Naive B cell (primary cell): ENCODE measurements around the gene LRP2BP. TPM values are rescaled to one million over a fixed set of nuclear protein-coding genes. Genes with fewer than 3 reads are reported as not detected.
"Not testable (repeated sequence)": the region's sequence is repeated elsewhere in the genome, so short reads cannot be mapped to it uniquely, and the experiment has no call there.

Experiments
- ATAC-seq, 2 donors: fragments of 150-1000 bp; cut with Tn5 transposase; 2 replicates each; pipeline ENCODE4 v1.10.0; 2021; ENCODE audit warnings: low read depth in 2 of 2, mild to moderate bottlenecking in 2 of 2, moderate library complexity in 2 of 2
- DNase-seq: peaks from one replicate; pipeline ENCODE4 v3.0.0; 2022
- H3K27ac Mint-ChIP-seq, 6 donors: one replicate each; pipeline ENCODE4 v1.8.0; 2020 to 2022; ENCODE audit warnings: mild to moderate bottlenecking in 6 of 6, mixed read lengths in 6 of 6, moderate library complexity in 5 of 6, inconsistent platforms in 2 of 6
- H3K27me3 Mint-ChIP-seq, 3 donors: one replicate each; pipeline ENCODE4 v1.8.0; 2021 to 2022; ENCODE audit warnings: mixed read lengths in 3 of 3, mild to moderate bottlenecking in 1 of 3
- H3K36me3 Mint-ChIP-seq, 2 donors: one replicate each; pipeline ENCODE4 v1.8.0; 2020 to 2022; ENCODE audit warnings: mixed read lengths in 2 of 2, inconsistent platforms in 1 of 2, mild to moderate bottlenecking in 1 of 2
- H3K4me1 Mint-ChIP-seq, 3 donors: one replicate each; pipeline ENCODE4 v1.8.0; 2020 to 2022; ENCODE audit warnings: mixed read lengths in 3 of 3, inconsistent platforms in 1 of 3, mild to moderate bottlenecking in 1 of 3, moderate library complexity in 1 of 3
- H3K4me3 Mint-ChIP-seq, 8 donors: one replicate each; pipeline ENCODE4 v1.8.0; 2020 to 2022; ENCODE audit warnings: mild to moderate bottlenecking in 8 of 8, mixed read lengths in 8 of 8, moderate library complexity in 8 of 8, inconsistent platforms in 2 of 8
- H3K9me3 Mint-ChIP-seq, 7 donors: one replicate each; pipeline ENCODE4 v1.8.0; 2020 to 2022; ENCODE audit warnings: mixed read lengths in 7 of 7, mild to moderate bottlenecking in 5 of 7, inconsistent platforms in 2 of 7, moderate library complexity in 1 of 7
- polyA plus RNA-seq, 6 donors: library from polyadenylated mRNA; unstranded; fragments of 300-500 nt; fragmentation: Illumina TruSeq; gene quantifications; one replicate each; pipeline ENCODE4 v1.2.3, GENCODE V29; 2021; ENCODE audit warnings: low read depth in 6 of 6

Gene LRP2BP
- polyA plus RNA-seq, 6 donors from 2014 or later: 0.42 to 1.1 (median 0.95) TPM

DNA sequence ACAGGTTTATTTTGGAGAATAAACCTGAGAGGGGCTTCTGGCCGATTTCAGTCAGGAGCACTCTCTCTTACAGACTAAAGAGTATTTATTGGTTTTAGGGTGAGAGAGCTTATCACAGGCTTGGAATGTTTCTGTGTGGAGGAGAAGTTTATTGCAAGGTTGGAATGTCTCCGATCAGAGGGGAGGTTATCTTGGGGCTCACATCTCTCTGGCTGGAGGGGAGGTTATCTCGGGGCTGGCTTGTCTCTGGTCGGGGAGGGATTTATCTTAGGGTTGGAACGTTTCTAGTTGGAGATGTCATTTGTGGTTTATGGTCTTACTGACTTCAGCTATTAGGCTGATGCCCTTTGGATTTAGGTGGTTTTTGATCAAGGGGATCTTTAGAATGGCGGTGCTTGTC lies 71.4 kb downstream of the LRP2BP start:
- ATAC-seq: not testable (repeated sequence)

GRCh38 chr4:185323606-185324005 lies 72.1 kb downstream of the LRP2BP start:
- no peak for DNase-seq
- Mint-ChIP-seq H3K27me3 (no peaks in the 10 kb centered on the region), H3K4me3 (no peak overlapping the region), H3K27ac (peak overlapping the region in 1 of 6 donors; percentile 15), H3K4me1 (peaks cover 1 to 3% (median 3%) of the 10 kb centered on the region in 3 donors), H3K9me3 (peaks cover 0 to 3% (median 0%) of the 10 kb centered on the region in 7 donors), H3K36me3 (peaks cover 25 to 27% of the 10 kb centered on the region in 2 donors)
- ATAC-seq: no peak

More for the DNA sequence above, 71.4 kb downstream of the LRP2BP start:
- H3K9me3 Mint-ChIP-seq, DNase-seq, H3K27me3 Mint-ChIP-seq, H3K4me1 Mint-ChIP-seq: not testable (repeated sequence)
- peaks cover 30 to 35% of the 10 kb centered on the region in 2 donors for H3K36me3 Mint-ChIP-seq
- H3K27ac Mint-ChIP-seq: peak overlapping the region in 4 of 6 donors; percentile 15 to 80 (median 56)
- H3K4me3 Mint-ChIP-seq: peak overlapping the region in 2 of 8 donors; percentile 30 to 51

DNA sequence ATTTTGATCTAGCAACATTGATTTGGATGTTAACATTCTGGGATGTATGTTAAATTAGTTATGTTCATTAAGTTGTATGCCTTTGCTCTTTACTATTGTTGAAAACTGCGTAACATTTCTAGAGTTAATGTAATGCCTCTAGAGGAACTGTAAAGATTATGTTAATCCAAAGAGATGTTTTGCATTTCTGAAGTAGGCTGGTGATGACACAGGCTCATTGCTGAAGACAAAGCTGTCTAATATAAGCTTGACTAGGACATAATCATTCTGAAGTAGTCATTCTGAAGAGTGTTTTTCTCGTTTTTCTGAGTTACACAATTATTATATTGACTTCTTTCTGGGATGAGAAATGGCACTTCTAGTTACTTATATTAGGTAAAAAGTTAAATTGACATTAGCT lies 72.9 kb downstream of the LRP2BP start:
- Mint-ChIP-seq H3K27ac (peak overlapping the region in 1 of 6 donors; percentile 33), H3K27me3 (no peaks in the 10 kb centered on the region), H3K4me1 (peaks cover 0 to 3% (median 0%) of the 10 kb centered on the region in 3 donors), H3K4me3 (no peak overlapping the region), H3K36me3 (peaks cover 20 to 28% of the 10 kb centered on the region in 2 donors), H3K9me3 (peaks cover 0 to 3% (median 0%) of the 10 kb centered on the region in 7 donors)
- no peak for DNase-seq
- no peak for ATAC-seq

DNA sequence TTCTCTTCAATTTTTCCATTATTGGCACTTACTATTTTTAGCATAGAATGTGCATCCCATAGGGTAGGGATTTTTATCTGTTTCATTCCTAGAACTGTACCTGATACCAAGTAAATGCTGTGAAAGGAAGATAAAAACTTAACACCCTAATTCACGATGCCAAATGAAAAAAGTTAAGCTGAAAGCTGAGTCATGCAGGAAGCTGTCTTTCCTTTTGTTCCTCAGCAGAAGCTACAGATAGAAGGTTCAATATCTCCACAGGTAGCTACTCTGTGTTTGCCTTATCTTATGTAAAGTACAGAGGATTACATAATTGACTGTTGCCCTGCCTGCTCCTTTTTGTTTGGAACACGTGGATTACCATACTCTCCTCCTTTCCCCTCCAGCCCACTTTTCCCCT lies 77.0 kb downstream of the LRP2BP start:
- Mint-ChIP-seq H3K27ac (peak overlapping the region in 1 of 6 donors; percentile 49), H3K27me3 (no peaks in the 10 kb centered on the region), H3K4me1 (peaks cover 0 to 3% (median 0%) of the 10 kb centered on the region in 3 donors), H3K36me3 (peaks cover 28 to 46% of the 10 kb centered on the region in 2 donors), H3K4me3 (no peak overlapping the region), H3K9me3 (peaks cover 0 to 3% (median 0%) of the 10 kb centered on the region in 7 donors)
- DNase-seq: no peak
- no peak for ATAC-seq

DNA sequence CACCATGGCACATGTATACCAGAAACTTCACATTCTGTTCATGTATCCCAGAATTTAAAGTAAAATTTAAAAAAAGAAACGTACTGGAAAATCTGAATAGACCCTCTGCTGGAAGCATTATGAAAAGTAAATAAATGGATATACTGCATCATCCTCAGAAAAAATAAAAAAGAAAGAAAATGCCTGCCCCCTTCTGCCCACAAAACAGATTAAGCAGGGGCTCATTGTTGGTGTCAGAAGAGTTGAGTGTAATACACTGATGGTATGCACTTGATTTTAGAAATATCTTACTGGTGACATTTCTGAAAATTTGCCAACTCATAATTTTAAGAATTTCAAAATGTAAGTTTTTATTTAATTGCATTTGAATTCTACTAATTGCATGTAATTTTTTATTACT lies 77.8 kb downstream of the LRP2BP start:
- no peak overlapping the region for H3K4me3 Mint-ChIP-seq
- H3K36me3 Mint-ChIP-seq: peaks cover 34 to 51% of the 10 kb centered on the region in 2 donors
- peaks cover 0 to 3% (median 0%) of the 10 kb centered on the region in 7 donors for H3K9me3 Mint-ChIP-seq
- DNase-seq: no peak
- peaks cover 0 to 3% (median 0%) of the 10 kb centered on the region in 3 donors for H3K4me1 Mint-ChIP-seq
- H3K27ac Mint-ChIP-seq: no peak overlapping the region
- no peaks in the 10 kb centered on the region for H3K27me3 Mint-ChIP-seq
- ATAC-seq: no peak

DNA sequence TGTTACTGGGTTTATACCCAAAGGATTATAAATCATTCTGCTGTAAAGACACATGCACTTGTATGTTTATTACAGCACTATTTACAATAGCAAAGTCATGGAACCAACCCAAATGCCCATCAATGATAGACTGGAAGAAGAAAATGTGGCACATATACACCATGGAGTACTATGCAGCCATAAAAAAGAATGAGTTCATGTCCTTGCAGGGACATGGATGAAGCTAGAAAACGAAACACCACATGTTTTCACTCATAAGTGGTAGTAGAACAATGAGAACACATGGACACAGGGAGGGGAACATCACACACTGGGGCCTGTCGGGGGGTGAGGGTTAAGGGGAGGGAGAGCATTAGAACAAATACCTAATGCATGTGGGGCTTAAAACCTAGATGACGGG lies 78.3 kb downstream of the LRP2BP start:
- ATAC-seq, H3K27ac Mint-ChIP-seq, H3K4me3 Mint-ChIP-seq, H3K9me3 Mint-ChIP-seq, DNase-seq, H3K4me1 Mint-ChIP-seq, H3K27me3 Mint-ChIP-seq: not testable (repeated sequence)
- peaks cover 38 to 51% of the 10 kb centered on the region in 2 donors for H3K36me3 Mint-ChIP-seq

Other genes starting within 250 kb of the LRP2BP start
- gene CFAP97, start 191.9 kb downstream of the LRP2BP start, polyA plus RNA-seq: 10 to 100 TPM; 77.4 to 97.8 (median 84.9) TPM
- gene SNX25, start 186.3 kb downstream of the LRP2BP start, polyA plus RNA-seq: 10 to 100 TPM; 10.8 to 28.1 (median 16.8) TPM
- 10 to 100 TPM; 13.7 to 21.5 (median 16.3) TPM for gene ANKRD37, start 917 bp upstream of the LRP2BP start, polyA plus RNA-seq
- 10 to 100 TPM; 21.3 to 40.1 (median 32.3) TPM for gene UFSP2, start 30.0 kb upstream of the LRP2BP start, polyA plus RNA-seq
- under 1 TPM in 2 of 6 donors, not detected in 4; 0.16 to 0.92 TPM for gene CCDC110, start 75.8 kb upstream of the LRP2BP start, polyA plus RNA-seq
- gene PDLIM3, start 139.6 kb upstream of the LRP2BP start, polyA plus RNA-seq: under 1 TPM in 1 of 6 donors, not detected in 5; 0.12 TPM